Fibroblast of lung (primary cell): Measurements from ENCODE around the gene DUS4L. TPM values are rescaled to one million over a fixed set of nuclear protein-coding genes. Genes with fewer than 3 reads are reported as not detected.

Experiments
- DNase-seq, 2 donors: peaks; one replicate each; pipeline versions ENCODE4 v3.0.0 to v3.0.0-alpha.2; 2010; ENCODE audit warnings: low read depth in 2 of 2
- H2AFZ ChIP-seq: 2 replicates; pipeline ENCODE4 v1.5.1; 2012; ENCODE audit warnings: low read length, control low read depth, inconsistent platforms
- H3K27ac ChIP-seq: 2 replicates; pipeline ENCODE4 v1.5.1; 2011; ENCODE audit warnings: low read length, control low read depth; ENCODE audit not compliant: insufficient read depth
- H3K27me3 ChIP-seq: 2 replicates; pipeline ENCODE4 v1.5.1; 2011; ENCODE audit warnings: mild to moderate bottlenecking, low read length; ENCODE audit not compliant: control insufficient read depth, insufficient read depth
- H3K36me3 ChIP-seq: 2 replicates; pipeline ENCODE4 v1.5.1; 2011; ENCODE audit warnings: low read length; ENCODE audit not compliant: control insufficient read depth, insufficient read depth
- H3K4me1 ChIP-seq: 2 replicates; pipeline ENCODE4 v1.5.1; 2011; ENCODE audit warnings: low read length; ENCODE audit not compliant: control insufficient read depth, insufficient read depth; ENCODE audit errors: extremely low read depth
- H3K4me2 ChIP-seq: 2 replicates; pipeline ENCODE4 v1.5.1; 2011; ENCODE audit warnings: low read length, control low read depth; ENCODE audit not compliant: insufficient read depth; ENCODE audit errors: extremely low read depth
- H3K4me3 ChIP-seq, 4 experiments: fragments of 200-600 bp in 1 of 4; sonication (generic) in 1 of 4; replicated peaks in 1 of 4; 2 replicates each; pipeline ENCODE4 v1.5.1; 2011 to 2016; ENCODE audit warnings: low read length in 4 of 4, low read depth in 3 of 4, mild to moderate bottlenecking in 3 of 4, control low read depth in 2 of 4, inconsistent platforms in 1 of 4, mixed read lengths in 1 of 4; ENCODE audit not compliant: insufficient read depth in 1 of 4; ENCODE audit errors: control extremely low read depth in 1 of 4
- H3K79me2 ChIP-seq: 2 replicates; pipeline ENCODE4 v1.5.1; 2012; ENCODE audit warnings: mild to moderate bottlenecking, low read length, inconsistent platforms; ENCODE audit not compliant: control insufficient read depth, insufficient read depth
- H3K9ac ChIP-seq: 2 replicates; pipeline ENCODE4 v1.5.1; 2011; ENCODE audit warnings: mild to moderate bottlenecking, low read length, control low read depth; ENCODE audit not compliant: insufficient read depth
- H3K9me3 ChIP-seq: 2 replicates; pipeline ENCODE4 v1.5.1; 2012; ENCODE audit warnings: low read depth, low read length; ENCODE audit not compliant: control insufficient read depth, insufficient read depth
- H4K20me1 ChIP-seq: 2 replicates; pipeline ENCODE4 v1.5.1; 2011; ENCODE audit warnings: low read length; ENCODE audit not compliant: control insufficient read depth, insufficient read depth; ENCODE audit errors: extremely low read depth
- EZH2 ChIP-seq: IDR thresholded peaks from 2 replicates; pipeline ENCODE4 v1.5.1; 2012; ENCODE audit warnings: low read length, control low read depth, mild to moderate bottlenecking; ENCODE audit errors: missing control alignments
- polyA plus RNA-seq, 2 donors: library from polyadenylated mRNA; depleted of rRNA in 1 of 2; stranded (reverse) in 1 of 2; unstranded in 1 of 2; fragments of >200 nt; gene quantifications; 2 replicates each; pipeline ENCODE4 v1.2.1, GENCODE V29; 2011 to 2012; ENCODE audit warnings: missing spikeins in 1 of 2
- total RNA-seq: library from RNA; depleted of rRNA; stranded (reverse); fragments of >200 nt; gene quantifications from 2 replicates; pipeline ENCODE4 v1.2.1, GENCODE V29; 2014
- TF ChIP-seq, protein P1 (sequence below), 2 donors: IDR thresholded peaks in 1 of 2; conservative IDR thresholded peaks in 1 of 2; 1 replicate in 1 of 2; 2 replicates in 1 of 2; pipeline ENCODE4 v1.5.1; 2011 to 2012; ENCODE audit warnings: low read length in 2 of 2, control low read depth in 1 of 2, inconsistent platforms in 1 of 2, low read depth in 1 of 2, mild to moderate bottlenecking in 1 of 2

The DUS4L gene
- total and polyA plus RNA-seq, 2 donors (not counting 1 experiment from before 2014, with no cell fraction given): 5.5 to 8.8 TPM

DNA sequence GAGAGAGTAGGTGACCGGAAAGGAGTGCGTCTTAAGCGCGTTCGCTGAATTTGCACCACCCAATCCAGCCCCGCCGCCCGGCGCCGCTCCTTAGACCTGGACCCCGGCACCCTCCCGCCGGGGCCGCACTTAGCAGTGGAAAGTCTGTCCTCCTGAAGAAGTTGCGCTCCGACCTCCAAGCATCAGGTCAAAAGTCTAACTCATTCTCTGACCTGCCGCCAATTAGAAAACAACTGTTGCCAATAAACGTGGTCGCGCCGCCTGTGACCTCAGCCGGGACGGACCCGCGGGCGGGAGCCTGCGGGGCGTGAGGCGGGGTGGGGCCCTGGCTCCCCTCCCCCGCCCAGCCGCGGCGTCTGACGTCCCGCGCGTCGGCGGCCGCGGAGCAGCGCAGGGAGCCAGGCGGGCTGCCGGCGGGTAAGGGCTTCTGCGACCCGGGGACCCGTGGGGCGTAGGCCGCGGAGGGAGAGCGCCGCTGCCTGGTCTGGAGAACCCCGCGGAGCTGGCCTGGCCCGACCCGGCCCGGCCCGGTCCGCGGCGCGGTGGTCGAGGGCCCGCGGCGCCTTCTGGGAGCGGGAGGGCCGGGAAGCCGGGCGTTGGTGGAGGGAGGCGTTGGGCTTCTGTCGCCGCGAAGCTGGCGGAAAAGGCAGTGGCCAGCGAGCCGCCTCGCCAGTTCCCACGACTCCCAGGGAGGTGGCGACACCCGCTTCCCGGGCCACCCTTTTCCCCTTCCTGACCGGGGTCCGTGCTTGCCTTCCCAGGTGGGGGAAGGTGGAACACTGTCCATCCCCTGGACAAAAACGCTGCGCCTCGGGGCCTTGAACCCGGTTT, 16.3 kb downstream of the DUS4L start, which contains the start of gene BCAP29:
Gene BCAP29, plus strand, starts transcription at position 362 of the 831 bp plus-strand sequence. CDS start 527 bp downstream, outside the sequence.
- Histone ChIP-seq H3K4me3 (peak within 1 kb of the TSS; percentile 86 to 93 (median 90)), H3K36me3 (peaks cover 2% of the 10 kb centered on the region), H3K27me3 (no peaks in the 10 kb centered on the region), H3K27ac (peak within 1 kb of the TSS; percentile 88), H3K4me2 (peak within 1 kb of the TSS; percentile 91), H3K4me1 (no peaks in the 10 kb centered on the region), H4K20me1 (no peaks in the 10 kb centered on the region), H3K9ac (peak within 1 kb of the TSS; percentile 90), H3K9me3 (no peaks in the 10 kb centered on the region), H3K79me2 (peaks cover 24% of the 10 kb centered on the region), H2AFZ (peak within 1 kb of the TSS; percentile 97)
- TF ChIP-seq EZH2: no peak
- peak; percentile 47 to 61 for DNase-seq

DNA sequence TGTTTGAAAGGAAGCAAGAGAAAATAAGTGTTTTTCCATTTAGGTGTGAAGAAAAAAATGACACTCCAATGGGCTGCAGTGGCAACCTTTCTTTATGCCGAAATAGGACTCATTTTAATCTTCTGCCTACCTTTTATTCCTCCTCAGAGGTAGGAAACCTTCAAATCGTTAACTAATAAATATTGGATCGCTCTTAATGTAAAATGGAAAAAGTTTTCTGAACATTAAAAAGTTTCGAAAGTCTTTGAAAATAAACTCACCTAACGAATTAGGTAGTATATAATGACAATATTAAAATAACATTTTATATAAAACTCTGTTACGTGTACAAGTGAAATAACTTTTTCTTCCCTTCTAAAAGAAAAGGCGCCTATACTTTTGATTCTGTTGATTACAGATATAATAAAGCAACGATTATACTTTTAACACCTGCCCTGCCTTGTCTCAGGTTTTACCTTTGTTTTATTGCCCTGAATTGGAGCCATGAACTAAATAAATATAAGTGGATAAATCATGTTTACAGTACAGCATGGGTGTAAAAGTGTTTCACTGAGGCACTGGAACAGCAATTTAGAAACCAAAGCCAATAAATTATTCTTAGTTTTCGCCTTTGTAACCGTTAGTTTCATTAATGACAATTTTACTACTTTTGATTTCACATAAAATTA, 17.1 kb downstream of the DUS4L start:
- H3K9me3 ChIP-seq: no peaks in the 10 kb centered on the region
- H2AFZ ChIP-seq: peak overlapping the region; percentile 14
- no peaks in the 10 kb centered on the region for H3K27me3 ChIP-seq
- peaks cover 2% of the 10 kb centered on the region for H3K36me3 ChIP-seq
- H3K79me2 ChIP-seq: peaks cover 24% of the 10 kb centered on the region
- H3K27ac ChIP-seq: peak overlapping the region; percentile 88
- peak overlapping the region; percentile 75 for H3K4me2 ChIP-seq
- H3K9ac ChIP-seq: peak overlapping the region; percentile 90
- DNase-seq: no peak
- peak overlapping the region; percentile 57 to 93 (median 84) for H3K4me3 ChIP-seq
- H4K20me1 ChIP-seq: no peaks in the 10 kb centered on the region
- TF ChIP-seq EZH2: no peak
- no peaks in the 10 kb centered on the region for H3K4me1 ChIP-seq

DNA sequence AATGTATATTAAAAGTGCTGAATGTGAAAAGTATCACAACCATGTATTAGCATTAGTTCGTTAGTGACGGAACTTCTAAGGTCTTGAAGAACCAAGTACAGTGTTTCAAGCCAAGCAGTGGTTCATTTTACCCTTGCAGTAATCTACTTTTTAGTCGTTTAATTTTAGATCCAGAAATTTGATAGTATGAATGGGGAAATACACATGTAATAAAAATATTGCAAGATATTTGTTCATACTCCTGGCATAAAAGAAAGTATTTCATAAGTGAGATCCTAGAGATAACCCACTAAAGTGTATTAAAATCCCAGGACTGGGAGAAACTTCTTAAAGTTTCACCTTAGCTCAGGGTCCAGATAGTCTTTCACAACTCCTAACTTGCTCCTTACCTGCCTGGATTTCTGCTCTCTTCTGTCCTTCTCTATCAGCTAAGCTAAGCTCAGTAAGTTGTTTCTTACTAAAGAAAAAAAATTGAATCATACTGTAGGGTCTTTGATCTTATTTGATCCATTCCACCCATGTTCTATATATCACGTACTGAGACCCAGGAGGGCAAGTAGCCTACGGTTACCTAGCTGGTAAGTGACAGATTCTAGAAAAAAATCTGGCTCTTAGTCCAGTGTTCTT, 17.7 kb downstream of the DUS4L start:
- H3K9me3 ChIP-seq: no peaks in the 10 kb centered on the region
- peaks cover 27% of the 10 kb centered on the region for H3K79me2 ChIP-seq
- H3K4me1 ChIP-seq: no peaks in the 10 kb centered on the region
- peak overlapping the region; percentile 75 for H3K4me2 ChIP-seq
- no peak overlapping the region for H3K27ac ChIP-seq
- no peaks in the 10 kb centered on the region for H4K20me1 ChIP-seq
- H3K27me3 ChIP-seq: no peaks in the 10 kb centered on the region
- no peak overlapping the region for H3K9ac ChIP-seq
- peak in 1 of 2 donors; percentile 48 for DNase-seq
- no peak overlapping the region for H2AFZ ChIP-seq
- H3K36me3 ChIP-seq: peaks cover 2% of the 10 kb centered on the region
- TF ChIP-seq, protein P1, sequence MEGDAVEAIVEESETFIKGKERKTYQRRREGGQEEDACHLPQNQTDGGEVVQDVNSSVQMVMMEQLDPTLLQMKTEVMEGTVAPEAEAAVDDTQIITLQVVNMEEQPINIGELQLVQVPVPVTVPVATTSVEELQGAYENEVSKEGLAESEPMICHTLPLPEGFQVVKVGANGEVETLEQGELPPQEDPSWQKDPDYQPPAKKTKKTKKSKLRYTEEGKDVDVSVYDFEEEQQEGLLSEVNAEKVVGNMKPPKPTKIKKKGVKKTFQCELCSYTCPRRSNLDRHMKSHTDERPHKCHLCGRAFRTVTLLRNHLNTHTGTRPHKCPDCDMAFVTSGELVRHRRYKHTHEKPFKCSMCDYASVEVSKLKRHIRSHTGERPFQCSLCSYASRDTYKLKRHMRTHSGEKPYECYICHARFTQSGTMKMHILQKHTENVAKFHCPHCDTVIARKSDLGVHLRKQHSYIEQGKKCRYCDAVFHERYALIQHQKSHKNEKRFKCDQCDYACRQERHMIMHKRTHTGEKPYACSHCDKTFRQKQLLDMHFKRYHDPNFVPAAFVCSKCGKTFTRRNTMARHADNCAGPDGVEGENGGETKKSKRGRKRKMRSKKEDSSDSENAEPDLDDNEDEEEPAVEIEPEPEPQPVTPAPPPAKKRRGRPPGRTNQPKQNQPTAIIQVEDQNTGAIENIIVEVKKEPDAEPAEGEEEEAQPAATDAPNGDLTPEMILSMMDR (conservative IDR thresholded peaks at IDR 0.05 in 1 of 2, IDR thresholded peaks at IDR 0.05 in 1 of 2; ENCODE audit: low read depth in 1 of 2, low read length in 2 of 2): no peak
- no peak for TF ChIP-seq EZH2
- H3K4me3 ChIP-seq: peak overlapping the region; percentile 57 to 93 (median 84)
